DMS 273 treated with DMSO at 0.1 percent for 48 hours (cell line): Measurements from ENCODE around the gene PDLIM5.
"Not testable (repeated sequence)": the region's sequence is repeated elsewhere in the genome, so short reads cannot be mapped to it uniquely, and the experiment has no call there.

Experiments used
- DNase-seq: peaks from one replicate; lab custom pipeline; 2025; lab: John Stamatoyannopoulos, UW

The PDLIM5 gene

GRCh38 chr4:94497690-94498089 lies 45.9 kb downstream of the PDLIM5 start:
- no peak for DNase-seq

GRCh38 chr4:94498502-94498901 lies 46.8 kb downstream of the PDLIM5 start:
- no peak for DNase-seq

- no peak for DNase-seq
Observed at GRCh38 chr4:94500685-94501084, 48.9 kb downstream of the PDLIM5 start.

GRCh38 chr4:94504545-94504944 lies 52.8 kb downstream of the PDLIM5 start:
- DNase-seq = no peak

GRCh38 chr4:94506822-94507221 lies 55.1 kb downstream of the PDLIM5 start:
- DNase-seq = no peak

GRCh38 chr4:94507281-94507680 lies 55.5 kb downstream of the PDLIM5 start:
- no peak for DNase-seq

GRCh38 chr4:94507708-94508107 lies 56.0 kb downstream of the PDLIM5 start:
- DNase-seq = no peak

GRCh38 chr4:94508296-94508695 lies 56.6 kb downstream of the PDLIM5 start:
- DNase-seq = no peak

GRCh38 chr4:94508806-94509205 lies 57.1 kb downstream of the PDLIM5 start:
- no peak for DNase-seq

- no peak for DNase-seq
Observed at GRCh38 chr4:94511591-94511990, 59.8 kb downstream of the PDLIM5 start.

- not testable (repeated sequence) for DNase-seq
Observed at GRCh38 chr4:94513532-94513931, 61.8 kb downstream of the PDLIM5 start.

- no peak for DNase-seq
Observed at GRCh38 chr4:94515365-94515764, 63.6 kb downstream of the PDLIM5 start.

- no peak for DNase-seq
Observed at GRCh38 chr4:94516067-94516466, 64.3 kb downstream of the PDLIM5 start.

- no peak for DNase-seq
Observed at GRCh38 chr4:94516999-94517398, 65.3 kb downstream of the PDLIM5 start.

GRCh38 chr4:94517492-94517891 lies 65.8 kb downstream of the PDLIM5 start:
- DNase-seq = no peak

- no peak for DNase-seq
Observed at GRCh38 chr4:94519019-94519418, 67.3 kb downstream of the PDLIM5 start.

GRCh38 chr4:94519925-94520789 lies 68.4 kb downstream of the PDLIM5 start:
- DNase-seq = no peak

- no peak for DNase-seq
Observed at GRCh38 chr4:94523033-94523580, 71.4 kb downstream of the PDLIM5 start.

- no peak for DNase-seq
Observed at GRCh38 chr4:94523617-94524016, 71.9 kb downstream of the PDLIM5 start.

- DNase-seq = no peak
Observed at GRCh38 chr4:94525993-94526728, 74.4 kb downstream of the PDLIM5 start.

GRCh38 chr4:94527556-94528233 lies 76.0 kb downstream of the PDLIM5 start:
- DNase-seq = no peak

- DNase-seq = no peak
Observed at GRCh38 chr4:94528792-94529451, 77.2 kb downstream of the PDLIM5 start.
